HEK293T (cell line): ENCODE measurements around the gene PRADC1.

Experiments used
- BHLHE40 ChIP-seq: fragments of 450-650 bp; IDR thresholded peaks from 2 replicates; pipeline ENCODE4 v1.6.1; 2016; ENCODE audit warnings: mild to moderate bottlenecking, moderate library complexity, borderline replicate concordance
- ELF4 ChIP-seq: fragments of 450-650 bp; IDR thresholded peaks from 2 replicates; pipeline ENCODE4 v1.6.1; 2017; ENCODE audit warnings: antibody characterized with exemption
- HDGF ChIP-seq: fragments of 450-650 bp; IDR thresholded peaks from 2 replicates; pipeline ENCODE4 v1.6.1; 2017; ENCODE audit warnings: antibody characterized with exemption, borderline replicate concordance
- NFRKB ChIP-seq: fragments of 450-650 bp; IDR thresholded peaks from 2 replicates; pipeline ENCODE4 v1.6.1; 2016; ENCODE audit warnings: mild to moderate bottlenecking, moderate library complexity
- SP1 ChIP-seq: fragments of 450-650 bp; IDR thresholded peaks from 2 replicates; pipeline ENCODE4 v1.6.1; 2017
- SUZ12 ChIP-seq: fragments of 450-650 bp; IDR thresholded peaks from 2 replicates; pipeline ENCODE4 v1.6.1; 2016; ENCODE audit warnings: mild to moderate bottlenecking
- TARDBP ChIP-seq: fragments of 450-650 bp; IDR thresholded peaks from 2 replicates; pipeline ENCODE4 v1.6.1; 2016
- ZNF384 ChIP-seq: fragments of 450-650 bp; IDR thresholded peaks from 2 replicates; pipeline ENCODE4 v1.6.1; 2016
- TF ChIP-seq, protein P1 (sequence below): fragments of 450-650 bp; IDR thresholded peaks from 2 replicates; pipeline ENCODE4 v1.6.1; 2016

DNA sequence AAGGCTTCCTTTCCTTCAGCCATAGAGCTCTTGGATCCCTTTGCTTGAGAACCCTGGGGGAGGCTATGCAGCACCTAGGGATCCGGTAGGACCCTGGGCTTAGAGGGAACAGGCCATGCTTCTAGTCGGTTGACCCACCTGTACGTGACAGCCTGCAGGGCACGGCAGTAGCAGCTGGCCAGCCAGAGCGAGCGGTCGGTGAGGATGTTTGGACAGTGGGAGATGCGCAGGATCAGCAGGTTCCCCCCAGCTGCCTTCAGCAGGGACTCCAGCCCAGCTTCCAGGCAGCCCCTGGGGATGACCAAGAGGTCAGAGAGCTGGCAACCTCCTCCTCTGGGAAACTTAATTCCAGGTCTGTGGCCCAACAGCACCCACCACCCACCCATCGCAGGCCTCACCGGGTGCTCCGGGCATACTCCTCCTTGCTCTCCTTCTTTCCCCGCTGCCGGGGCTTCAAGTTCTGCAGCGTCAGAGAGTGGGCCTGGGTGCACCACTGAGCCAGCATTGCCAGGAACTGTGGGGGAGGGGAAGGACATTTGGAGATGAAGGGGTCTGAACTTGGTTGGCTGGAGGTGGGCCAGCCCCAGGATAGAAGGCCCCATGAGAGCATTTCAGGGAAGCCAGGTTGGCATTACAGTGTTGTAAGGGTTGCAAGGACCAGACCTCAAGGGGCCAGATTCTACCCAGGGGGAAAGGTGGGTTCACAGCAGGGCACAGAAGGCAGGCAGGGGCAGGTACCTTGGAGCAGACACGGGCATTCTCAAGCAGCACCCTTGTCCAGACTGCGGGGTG lies 30.7 kb upstream of the PRADC1 start:
- TF ChIP-seq HDGF, result no peak
- TF ChIP-seq SP1, result no peak
- TF ChIP-seq ZNF384, result no peak
- TF ChIP-seq TARDBP, result no peak
- TF ChIP-seq NFRKB, result no peak
- TF ChIP-seq, protein P1, sequence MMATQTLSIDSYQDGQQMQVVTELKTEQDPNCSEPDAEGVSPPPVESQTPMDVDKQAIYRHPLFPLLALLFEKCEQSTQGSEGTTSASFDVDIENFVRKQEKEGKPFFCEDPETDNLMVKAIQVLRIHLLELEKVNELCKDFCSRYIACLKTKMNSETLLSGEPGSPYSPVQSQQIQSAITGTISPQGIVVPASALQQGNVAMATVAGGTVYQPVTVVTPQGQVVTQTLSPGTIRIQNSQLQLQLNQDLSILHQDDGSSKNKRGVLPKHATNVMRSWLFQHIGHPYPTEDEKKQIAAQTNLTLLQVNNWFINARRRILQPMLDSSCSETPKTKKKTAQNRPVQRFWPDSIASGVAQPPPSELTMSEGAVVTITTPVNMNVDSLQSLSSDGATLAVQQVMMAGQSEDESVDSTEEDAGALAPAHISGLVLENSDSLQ, result no peak
- no peak for TF ChIP-seq BHLHE40
- TF ChIP-seq ELF4, result no peak
- no peak for TF ChIP-seq SUZ12
